Measurements from ENCODE around the gene MAP7D2. TPM values are rescaled to one million over a fixed set of nuclear protein-coding genes. Genes with fewer than 3 reads are reported as not detected.

The MAP7D2 gene
- total and polyA plus RNA-seq, 4 donors: 0.16 to 1.5 (median 0.42) TPM

GRCh38 chrX:20139966-20140365, 23.3 kb upstream of the MAP7D2 start:
- Histone ChIP-seq H3K27ac (ENCODE audit: low read depth in 1 of 2, low read length in 2 of 2) (no peak overlapping the region), H3K4me3 (ENCODE audit: low read depth in 1 of 3, low read length in 3 of 3) (peak overlapping the region in 2 of 3 donors; percentile 82 to 97), H3K9me3 (ENCODE audit: control insufficient read depth in 4 of 4, low read length in 3 of 4) (no peaks in the 10 kb centered on the region), H3K27me3 (ENCODE audit: control insufficient read depth in 4 of 4, insufficient read depth in 4 of 4, low read length in 3 of 4) (no peaks in the 10 kb centered on the region), H3K9ac (ENCODE audit: low read depth in 1 of 2, low read length in 2 of 2) (no peak overlapping the region), H3K36me3 (ENCODE audit: control insufficient read depth in 4 of 4, insufficient read depth in 3 of 4, low read depth in 1 of 4, low read length in 3 of 4) (peaks cover 0 to 27% (median 8%) of the 10 kb centered on the region in 4 donors), H3K4me1 (ENCODE audit: control insufficient read depth in 4 of 4, insufficient read depth in 4 of 4, low read length in 3 of 4) (peaks cover 0 to 16% (median 15%) of the 10 kb centered on the region in 4 donors)
- no peak for DNase-seq (ENCODE audit: low spot score)
- 74% methylated on average over 2 of the region's 2 CpGs for WGBS
- TF ChIP-seq NR2F2 (IDR thresholded peaks at IDR 0.05) (no peak), YY1 (IDR thresholded peaks at IDR 0.05) (no peak), RXRA (IDR thresholded peaks at IDR 0.05) (no peak), TAF1 (conservative IDR thresholded peaks at IDR 0.05) (no peak), ZBTB33 (IDR thresholded peaks at IDR 0.05) (no peak), MAX (IDR thresholded peaks at IDR 0.05) (no peak), HNF4G (IDR thresholded peaks at IDR 0.05) (no peak), ATF3 (IDR thresholded peaks at IDR 0.05) (no peak), EGR1 (IDR thresholded peaks at IDR 0.05; ENCODE audit: low read depth in 2 of 2) (no peak), REST (IDR thresholded peaks at IDR 0.05) (no peak)

GRCh38 chrX:20135944-20136343, 19.2 kb upstream of the MAP7D2 start:
- DNase-seq (ENCODE audit: low spot score): no peak
- Histone ChIP-seq H3K9me3 (ENCODE audit: control insufficient read depth in 4 of 4, low read length in 3 of 4) (no peaks in the 10 kb centered on the region), H3K4me1 (ENCODE audit: control insufficient read depth in 4 of 4, insufficient read depth in 4 of 4, low read length in 3 of 4) (peaks cover 0 to 16% (median 15%) of the 10 kb centered on the region in 4 donors), H3K4me3 (ENCODE audit: low read depth in 1 of 3, low read length in 3 of 3) (no peak overlapping the region), H3K27me3 (ENCODE audit: control insufficient read depth in 4 of 4, insufficient read depth in 4 of 4, low read length in 3 of 4) (no peaks in the 10 kb centered on the region), H3K27ac (ENCODE audit: low read depth in 1 of 2, low read length in 2 of 2) (no peak overlapping the region), H3K36me3 (ENCODE audit: control insufficient read depth in 4 of 4, insufficient read depth in 3 of 4, low read depth in 1 of 4, low read length in 3 of 4) (peaks cover 0 to 61% (median 27%) of the 10 kb centered on the region in 4 donors), H3K9ac (ENCODE audit: low read depth in 1 of 2, low read length in 2 of 2) (no peak overlapping the region)
- WGBS: 89% methylated on average over 5 of the region's 5 CpGs
- no peak for TF ChIP-seq HNF4G (IDR thresholded peaks at IDR 0.05)
- no peak for TF ChIP-seq GABPA (IDR thresholded peaks at IDR 0.05 in 1 of 2, conservative IDR thresholded peaks at IDR 0.05 in 1 of 2)
- no peak for TF ChIP-seq YY1 (IDR thresholded peaks at IDR 0.05)
- TF ChIP-seq ZBTB33 (IDR thresholded peaks at IDR 0.05): no peak
- no peak for TF ChIP-seq SP1 (IDR thresholded peaks at IDR 0.05)
- TF ChIP-seq FOXA1 (IDR thresholded peaks at IDR 0.05): no peak
- no peak for TF ChIP-seq RAD21 (IDR thresholded peaks at IDR 0.05)
- TF ChIP-seq REST (IDR thresholded peaks at IDR 0.05): no peak
- TF ChIP-seq CTCF (IDR thresholded peaks at IDR 0.05; ENCODE audit: low read depth, low read length, missing input control): no peak
- TF ChIP-seq MAX (IDR thresholded peaks at IDR 0.05): no peak
- TF ChIP-seq RXRA (IDR thresholded peaks at IDR 0.05): no peak
- no peak for TF ChIP-seq JUND (IDR thresholded peaks at IDR 0.05)
- no peak for TF ChIP-seq ATF3 (IDR thresholded peaks at IDR 0.05)
- no peak for TF ChIP-seq FOXA2 (IDR thresholded peaks at IDR 0.05)
- TF ChIP-seq TAF1 (conservative IDR thresholded peaks at IDR 0.05): no peak
- no peak for TF ChIP-seq NR2F2 (IDR thresholded peaks at IDR 0.05)
- TF ChIP-seq EGR1 (IDR thresholded peaks at IDR 0.05; ENCODE audit: low read depth in 2 of 2): no peak
